H1 (cell line): ENCODE measurements around the gene FCN2. TPM values are rescaled to one million over a fixed set of nuclear protein-coding genes. Genes with fewer than 3 reads are reported as not detected.

Experiments
- CTCF ChIA-PET: fragments of 300-600 bp; sonication (Branson Sonifier 250); formaldehyde crosslinking; loops from one replicate; lab custom pipeline; 2021; ENCODE audit not compliant: partially characterized antibody; lab: Charles Lee
- POLR2A ChIA-PET: fragments of 300-600 bp; sonication (Branson Sonifier 250); formaldehyde crosslinking; loops from one replicate; lab custom pipeline; 2021; ENCODE audit warnings: inconsistent platforms; ENCODE audit not compliant: partially characterized antibody; lab: Charles Lee
- DNase-seq, 2 experiments: peaks; one replicate each; pipeline versions ENCODE4 v3.0.0 to v3.0.0-alpha.2; 2010 to 2022; ENCODE audit warnings: low spot score in 2 of 2, low read depth in 1 of 2, mixed read lengths in 1 of 2
- FAIRE-seq: peaks from 2 replicates; lab custom pipeline; 2011; peaks lifted over from hg19 to GRCh38; lab: Jason Lieb, UNC
- H2AFZ ChIP-seq: 2 replicates; pipeline ENCODE4 v1.8.1; 2012; ENCODE audit warnings: low read length, inconsistent platforms
- H2AK5ac ChIP-seq: 2 replicates; pipeline ENCODE4 v1.6.1; 2013; ENCODE audit warnings: low read depth, low read length
- H2BK120ac ChIP-seq: replicated peaks from 2 replicates; pipeline ENCODE3; 2013; ENCODE audit warnings: low read depth, low read length, inconsistent platforms
- H2BK12ac ChIP-seq: 2 replicates; pipeline ENCODE4 v1.6.1; 2013; ENCODE audit warnings: low read depth, low read length
- H2BK15ac ChIP-seq: 2 replicates; pipeline ENCODE4 v1.6.1; 2013; ENCODE audit warnings: low read length
- H2BK20ac ChIP-seq: 2 replicates; pipeline ENCODE4 v1.6.1; 2013; ENCODE audit warnings: low read length
- H2BK5ac ChIP-seq: 2 replicates; pipeline ENCODE4 v1.6.1; 2013; ENCODE audit warnings: low read depth, low read length
- H3K14ac ChIP-seq: 2 replicates; pipeline ENCODE4 v1.6.1; 2013; ENCODE audit warnings: inconsistent platforms; ENCODE audit not compliant: insufficient read length
- H3K18ac ChIP-seq: 2 replicates; pipeline ENCODE4 v1.6.1; 2013; ENCODE audit warnings: low read length; ENCODE audit errors: extremely low read depth
- H3K23ac ChIP-seq: 2 replicates; pipeline ENCODE4 v1.6.1; 2013; ENCODE audit warnings: inconsistent platforms; ENCODE audit not compliant: insufficient read length
- H3K23me2 ChIP-seq: 2 replicates; pipeline ENCODE4 v1.6.1; 2013; ENCODE audit warnings: low read depth, low read length
- H3K27ac ChIP-seq: 2 replicates; pipeline ENCODE4 v1.6.1; 2011; ENCODE audit warnings: low read depth, low read length, inconsistent platforms
- H3K27me3 ChIP-seq, 4 experiments: replicated peaks in 1 of 4; 1 replicate in 1 of 4; 2 replicates in 3 of 4; pipeline versions ENCODE4 v1.6.1 to v1.8.1; 2011 to 2013; ENCODE audit warnings: low read length in 3 of 4, mild to moderate bottlenecking in 3 of 4, inconsistent platforms in 2 of 4, mixed read lengths in 2 of 4, moderate library complexity in 1 of 4; ENCODE audit not compliant: control insufficient read depth in 3 of 4, insufficient read depth in 3 of 4; ENCODE audit errors: extremely low read depth in 1 of 4
- H3K36me3 ChIP-seq, 4 experiments: 2 replicates each; pipeline versions ENCODE4 v1.6.1 to v1.8.1; 2011 to 2013; ENCODE audit warnings: mild to moderate bottlenecking in 4 of 4, low read length in 3 of 4, moderate library complexity in 2 of 4, control low read depth in 1 of 4, inconsistent platforms in 1 of 4; ENCODE audit not compliant: insufficient read depth in 4 of 4, control insufficient read depth in 2 of 4
- H3K4ac ChIP-seq: replicated peaks from 2 replicates; pipeline ENCODE3; 2013; ENCODE audit warnings: low read length, low read depth, mixed read lengths, inconsistent platforms; ENCODE audit not compliant: insufficient read length
- H3K4me1 ChIP-seq, 4 experiments: replicated peaks in 1 of 4; 1 replicate in 1 of 4; 2 replicates in 3 of 4; pipeline versions ENCODE4 v1.6.1 to v1.8.1; 2011 to 2013; ENCODE audit warnings: low read length in 3 of 4, inconsistent platforms in 2 of 4, mixed read lengths in 1 of 4; ENCODE audit not compliant: insufficient read depth in 4 of 4, control insufficient read depth in 3 of 4
- H3K4me2 ChIP-seq, 2 experiments: 2 replicates each; pipeline versions ENCODE4 v1.6.1 to v1.8.1; 2011 to 2013; ENCODE audit warnings: low read depth in 2 of 2, low read length in 2 of 2, control low read depth in 1 of 2, inconsistent platforms in 1 of 2, mild to moderate bottlenecking in 1 of 2; ENCODE audit not compliant: insufficient read depth in 1 of 2
- H3K4me3 ChIP-seq, 4 experiments: fragments of 200-600, 300-600 bp in 1 of 4; sonication (generic), shearing (Covaris generic), sonication (Bioruptor Twin) in 1 of 4; 2 replicates each; pipeline versions ENCODE4 v1.5.1 to v1.8.1; 2011 to 2016; ENCODE audit warnings: low read length in 4 of 4, low read depth in 3 of 4, control low read depth in 2 of 4, inconsistent platforms in 2 of 4, mild to moderate bottlenecking in 2 of 4, mixed read lengths in 1 of 4, moderate library complexity in 1 of 4; ENCODE audit not compliant: insufficient read depth in 2 of 4; ENCODE audit errors: extremely low read depth in 1 of 4
- H3K56ac ChIP-seq: replicated peaks from 2 replicates; pipeline ENCODE3; 2013; ENCODE audit warnings: low read depth, mild to moderate bottlenecking, mixed read lengths, low read length, inconsistent platforms; ENCODE audit not compliant: insufficient read length
- H3K79me1 ChIP-seq: 2 replicates; pipeline ENCODE4 v1.6.1; 2013; ENCODE audit warnings: low read depth, low read length, control low read depth
- H3K79me2 ChIP-seq, 2 experiments: 2 replicates each; pipeline versions ENCODE4 v1.6.1 to v1.8.1; 2012 to 2013; ENCODE audit warnings: low read length in 2 of 2, mild to moderate bottlenecking in 2 of 2, inconsistent platforms in 1 of 2; ENCODE audit not compliant: insufficient read depth in 2 of 2, control insufficient read depth in 1 of 2
- H3K9ac ChIP-seq, 4 experiments: replicated peaks in 1 of 4; 1 replicate in 1 of 4; 2 replicates in 3 of 4; pipeline versions ENCODE4 v1.6.1 to v1.8.1; 2011 to 2013; ENCODE audit warnings: low read depth in 3 of 4, low read length in 3 of 4, control low read depth in 2 of 4, mild to moderate bottlenecking in 2 of 4, moderate library complexity in 2 of 4, inconsistent platforms in 1 of 4; ENCODE audit errors: extremely low read depth in 1 of 4
- H3K9me3 ChIP-seq, 2 experiments: 2 replicates each; pipeline versions ENCODE4 v1.6.1 to v1.8.1; 2012 to 2013; ENCODE audit warnings: mild to moderate bottlenecking in 2 of 2, moderate library complexity in 2 of 2, control low read depth in 1 of 2, inconsistent platforms in 1 of 2, low read depth in 1 of 2, low read length in 1 of 2, mixed read lengths in 1 of 2; ENCODE audit not compliant: insufficient read depth in 2 of 2
- H4K20me1 ChIP-seq, 2 experiments: replicated peaks in 1 of 2; 2 replicates each; pipeline versions ENCODE3 to v1.8.1; 2011 to 2013; ENCODE audit warnings: inconsistent platforms in 2 of 2, low read length in 2 of 2, mild to moderate bottlenecking in 1 of 2; ENCODE audit not compliant: insufficient read depth in 2 of 2, control insufficient read depth in 1 of 2
- H4K5ac ChIP-seq: 2 replicates; pipeline ENCODE4 v1.6.1; 2013; ENCODE audit warnings: low read length, low read depth, mixed read lengths, inconsistent platforms; ENCODE audit not compliant: insufficient read length
- H4K8ac ChIP-seq: 2 replicates; pipeline ENCODE4 v1.8.0; 2013; ENCODE audit warnings: mild to moderate bottlenecking, moderate library complexity, low read length, inconsistent platforms; ENCODE audit not compliant: insufficient read depth; ENCODE audit errors: extremely low read depth
- H4K91ac ChIP-seq: replicated peaks from 2 replicates; pipeline ENCODE3; 2013; ENCODE audit warnings: low read length, mixed read lengths, inconsistent platforms; ENCODE audit not compliant: insufficient read length
- ASH2L ChIP-seq: fragments of 200-600, 300-600 bp; sonication (generic); IDR thresholded peaks from one replicate; pipeline ENCODE4 v1.7.1; 2017; ENCODE audit warnings: low read length
- CREB1 ChIP-seq: IDR thresholded peaks from 2 replicates; pipeline ENCODE4 v1.6.1; 2012; ENCODE audit warnings: inconsistent platforms
- GABPA ChIP-seq: IDR thresholded peaks from 2 replicates; pipeline ENCODE4 v1.6.1; 2011; ENCODE audit warnings: mild to moderate bottlenecking, low read length, moderate library complexity, borderline replicate concordance; ENCODE audit not compliant: insufficient read depth
- JUND ChIP-seq: IDR thresholded peaks from 2 replicates; pipeline ENCODE4 v1.6.1; 2011; ENCODE audit warnings: mild to moderate bottlenecking, improper control_type of control experiment, low read length
- KDM5A ChIP-seq: fragments of 200-600 bp; IDR thresholded peaks from 2 replicates; pipeline ENCODE4 v1.7.1; 2012; ENCODE audit warnings: mild to moderate bottlenecking, low read length, inconsistent platforms, mixed read lengths
- POLR2A ChIP-seq, 2 experiments: IDR thresholded peaks; 1 replicate in 1 of 2; 2 replicates in 1 of 2; pipeline ENCODE4 v1.6.1; 2011; ENCODE audit warnings: low read depth in 2 of 2, low read length in 2 of 2, mild to moderate bottlenecking in 2 of 2; ENCODE audit errors: control extremely low read depth in 1 of 2
- POLR2AphosphoS5 ChIP-seq: IDR thresholded peaks from 2 replicates; pipeline ENCODE4 v1.6.1; 2011; ENCODE audit warnings: low read depth, low read length
- RBBP5 ChIP-seq: IDR thresholded peaks from 2 replicates; pipeline ENCODE4 v1.7.1; 2012; ENCODE audit warnings: low read depth, mild to moderate bottlenecking, inconsistent platforms, low read length, moderate library complexity, borderline replicate concordance
- RXRA ChIP-seq: IDR thresholded peaks from 2 replicates; pipeline ENCODE4 v1.6.1; 2011; ENCODE audit warnings: low read depth, mild to moderate bottlenecking, low read length, moderate library complexity; ENCODE audit not compliant: insufficient read depth
- SRF ChIP-seq: IDR thresholded peaks from 2 replicates; pipeline ENCODE4 v1.6.1; 2011; ENCODE audit warnings: mild to moderate bottlenecking, low read depth, low read length, moderate library complexity
- TAF1 ChIP-seq: IDR thresholded peaks from 2 replicates; pipeline ENCODE4 v1.6.1; 2011; ENCODE audit warnings: mild to moderate bottlenecking, low read depth, low read length
- TCF12 ChIP-seq: IDR thresholded peaks from 2 replicates; pipeline ENCODE4 v1.6.1; 2011; ENCODE audit warnings: low read depth, mild to moderate bottlenecking, low read length
- WGBS, 2 experiments: shearing (Covaris generic) in 1 of 2; methylation state at CpG; one replicate each; pipeline versions ENCODE4 v1.1.6 to v1.1.7; 2013 to 2015; ENCODE audit warnings: low lambda C conversion rate in 2 of 2, mixed read lengths in 2 of 2, inconsistent platforms in 1 of 2, low coverage in 1 of 2, missing lambda C conversion rate in 1 of 2; ENCODE audit not compliant: insufficient replicate concordance in 2 of 2, insufficient coverage in 1 of 2, insufficient read length in 1 of 2; ENCODE audit errors: extremely low coverage in 1 of 2, missing lambda C conversion rate in 1 of 2; 5-methylcytosine and 5-hydroxymethylcytosine counted together
- polyA plus RNA-seq, 7 experiments: library from polyadenylated mRNA; depleted of rRNA in 3 of 7; stranded (reverse) in 5 of 7; unstranded in 2 of 7; fragments of >200 nt in 5 of 7; fragments of 200-250 nt in 2 of 7; gene quantifications; 1 replicate in 5 of 7; 2 replicates in 1 of 7; 4 replicates in 1 of 7; pipeline versions ENCODE4 v1.2.1 to v1.2.3, GENCODE V29; 2011 to 2013; ENCODE audit warnings: missing spikeins in 2 of 7, mixed read lengths in 2 of 7
- total RNA-seq: library from RNA; stranded (reverse); fragmentation: NEBNext Ultra II Directional; extraction: Animal tissue kit (Norgen Biotek cat#: 25700); gene quantifications from 2 replicates; pipeline ENCODE4 v1.2.1, GENCODE V29; 2021
- TF ChIP-seq, protein P1 (sequence below): IDR thresholded peaks from 2 replicates; pipeline ENCODE4 v1.6.1; 2012; ENCODE audit warnings: inconsistent platforms
- TF ChIP-seq, protein P2 (sequence below): IDR thresholded peaks from 2 replicates; pipeline ENCODE4 v1.6.1; 2012; ENCODE audit warnings: low read length, inconsistent platforms

Gene FCN2
- total and polyA plus RNA-seq, 2 of the 8 experiments (the other 6 are each of a cell fraction or from before 2014, with no cell fraction given): not detected

DNA sequence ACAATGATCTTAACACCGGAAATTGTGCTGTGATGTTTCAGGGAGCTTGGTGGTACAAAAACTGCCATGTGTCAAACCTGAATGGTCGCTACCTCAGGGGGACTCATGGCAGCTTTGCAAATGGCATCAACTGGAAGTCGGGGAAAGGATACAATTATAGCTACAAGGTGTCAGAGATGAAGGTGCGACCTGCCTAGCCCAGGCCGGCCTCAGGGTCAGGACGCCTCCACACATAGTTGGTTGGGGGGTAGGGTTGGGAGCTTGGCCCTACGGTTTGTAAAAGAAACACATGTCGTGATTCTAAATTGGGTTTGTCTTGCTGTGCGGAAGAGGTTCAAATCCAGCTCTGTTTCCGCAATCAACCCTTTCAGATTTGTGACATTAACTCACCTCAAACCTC is 6.6 kb downstream of the FCN2 start:
- CTCF ChIA-PET: interaction anchor here (0.7 kb wide), 1 partner anchor 74 kb away, joined by 3 read pairs; no protein-coding TSS in a partner anchor
- H3K14ac ChIP-seq: no peak overlapping the region
- H3K4me2 ChIP-seq: no peak overlapping the region
- no peak overlapping the region for H3K56ac ChIP-seq
- no peaks in the 10 kb centered on the region; the same call in 1 of the 2 replicates for H3K23me2 ChIP-seq
- FAIRE-seq: no peak
- no peak overlapping the region for H2AFZ ChIP-seq
- H4K5ac ChIP-seq: no peak overlapping the region
- no peak for DNase-seq
- POLR2A ChIA-PET: no interaction called here
- 87% methylated on average over 10 of the region's 10 CpGs; no CpG with 5 or more reads in 1 of the 2 experiments for WGBS, 2 experiments
- no peak overlapping the region for H3K23ac ChIP-seq
- H3K9me3 ChIP-seq: no peaks in the 10 kb centered on the region
- no peak overlapping the region for H3K9ac ChIP-seq
- H3K79me1 ChIP-seq: no peaks in the 10 kb centered on the region
- no peak overlapping the region for H3K4me3 ChIP-seq
- no peak overlapping the region for H2BK12ac ChIP-seq
- H3K4me1 ChIP-seq: no peaks in the 10 kb centered on the region
- no peaks in the 10 kb centered on the region for H3K27me3 ChIP-seq
- no peak overlapping the region for H2BK120ac ChIP-seq
- no peak overlapping the region for H2AK5ac ChIP-seq
- TF ChIP-seq TAF1 (no peak), POLR2A (IDR thresholded peaks at IDR 0.05; ENCODE audit: control extremely low read depth in 1 of 2, low read depth in 2 of 2, low read length in 2 of 2) (no peak), ASH2L (no peak), RXRA (no peak), GABPA (no peak), RBBP5 (no peak), KDM5A (no peak), CREB1 (no peak), POLR2AphosphoS5 (no peak), TCF12 (no peak), JUND (no peak), SRF (no peak)
- TF ChIP-seq, protein P1, sequence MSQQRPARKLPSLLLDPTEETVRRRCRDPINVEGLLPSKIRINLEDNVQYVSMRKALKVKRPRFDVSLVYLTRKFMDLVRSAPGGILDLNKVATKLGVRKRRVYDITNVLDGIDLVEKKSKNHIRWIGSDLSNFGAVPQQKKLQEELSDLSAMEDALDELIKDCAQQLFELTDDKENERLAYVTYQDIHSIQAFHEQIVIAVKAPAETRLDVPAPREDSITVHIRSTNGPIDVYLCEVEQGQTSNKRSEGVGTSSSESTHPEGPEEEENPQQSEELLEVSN: no peak
- TF ChIP-seq, protein P2, sequence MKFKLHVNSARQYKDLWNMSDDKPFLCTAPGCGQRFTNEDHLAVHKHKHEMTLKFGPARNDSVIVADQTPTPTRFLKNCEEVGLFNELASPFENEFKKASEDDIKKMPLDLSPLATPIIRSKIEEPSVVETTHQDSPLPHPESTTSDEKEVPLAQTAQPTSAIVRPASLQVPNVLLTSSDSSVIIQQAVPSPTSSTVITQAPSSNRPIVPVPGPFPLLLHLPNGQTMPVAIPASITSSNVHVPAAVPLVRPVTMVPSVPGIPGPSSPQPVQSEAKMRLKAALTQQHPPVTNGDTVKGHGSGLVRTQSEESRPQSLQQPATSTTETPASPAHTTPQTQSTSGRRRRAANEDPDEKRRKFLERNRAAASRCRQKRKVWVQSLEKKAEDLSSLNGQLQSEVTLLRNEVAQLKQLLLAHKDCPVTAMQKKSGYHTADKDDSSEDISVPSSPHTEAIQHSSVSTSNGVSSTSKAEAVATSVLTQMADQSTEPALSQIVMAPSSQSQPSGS: no peak
- no peak overlapping the region for H3K18ac ChIP-seq
- H3K4ac ChIP-seq: no peak overlapping the region
- H3K27ac ChIP-seq: no peak overlapping the region
- H4K91ac ChIP-seq: no peak overlapping the region
- H4K8ac ChIP-seq: no peak overlapping the region
- H2BK20ac ChIP-seq: no peak overlapping the region
- no peaks in the 10 kb centered on the region for H3K79me2 ChIP-seq
- H2BK5ac ChIP-seq: no peak overlapping the region
- H3K36me3 ChIP-seq: no peaks in the 10 kb centered on the region
- H2BK15ac ChIP-seq: no peak overlapping the region
- no peaks in the 10 kb centered on the region for H4K20me1 ChIP-seq
